HG02852 (cell line): ENCODE data around the gene RPS16.

Source experiments
- ATAC-seq: cut with Tn5 transposase; IDR thresholded peaks from one replicate; pipeline ENCODE4 v1.9.1; 2021; ENCODE audit warnings: mild to moderate bottlenecking, moderate library complexity; ENCODE audit not compliant: unreplicated experiment

Gene RPS16

GRCh38 chr19:39449116-39449797, 13.5 kb upstream of the RPS16 start:
- ATAC-seq = no peak

GRCh38 chr19:39448271-39448670, 12.5 kb upstream of the RPS16 start:
- ATAC-seq = no peak

- no peak for ATAC-seq
Measured at GRCh38 chr19:39446365-39447084, 10.8 kb upstream of the RPS16 start.

- peak; percentile 83 for ATAC-seq
Measured at GRCh38 chr19:39445196-39446111, 9.7 kb upstream of the RPS16 start, which contains the start of gene SUPT5H. SUPT5H (plus strand) TSS chr19:39445582; CDS start chr19:39445891, 309 bp downstream.

GRCh38 chr19:39444598-39445195, 8.9 kb upstream of the RPS16 start:
- ATAC-seq = no peak

- ATAC-seq = no peak
Measured at GRCh38 chr19:39438270-39438934, 2.7 kb upstream of the RPS16 start.

- ATAC-seq = no peak
Measured at GRCh38 chr19:39436350-39436716, 584 bp upstream of the RPS16 start.

- no peak for ATAC-seq
Measured at GRCh38 chr19:39434123-39435076, 1.3 kb downstream of the RPS16 start.

- no peak for ATAC-seq
Measured at GRCh38 chr19:39433480-39434079, 2.2 kb downstream of the RPS16 start.

GRCh38 chr19:39432677-39433025, 3.1 kb downstream of the RPS16 start:
- ATAC-seq = no peak

- peak; percentile 56 for ATAC-seq
Measured at GRCh38 chr19:39430675-39431593, 4.8 kb downstream of the RPS16 start.

- ATAC-seq = no peak
Measured at GRCh38 chr19:39428283-39429112, 7.3 kb downstream of the RPS16 start.

GRCh38 chr19:39427707-39428106, 8.0 kb downstream of the RPS16 start:
- ATAC-seq = no peak

- ATAC-seq = no peak
Measured at GRCh38 chr19:39426170-39426569, 9.6 kb downstream of the RPS16 start.

GRCh38 chr19:39425744-39426143, 10.0 kb downstream of the RPS16 start:
- no peak for ATAC-seq

GRCh38 chr19:39424934-39425333, 10.8 kb downstream of the RPS16 start:
- ATAC-seq = no peak
